HEK293 (cell line): ENCODE results near the gene DCAF7.

Experiments
- CTCF ChIP-seq: fragments of 450-650 bp; formaldehyde crosslinking; IDR thresholded peaks from 2 replicates; pipeline ENCODE4 v1.5.1; 2016; ENCODE audit warnings: missing biosample characterization, missing genetic modification characterization
- ZBTB26 ChIP-seq: fragments of 450-650 bp; formaldehyde crosslinking; optimal IDR thresholded peaks from 2 replicates; pipeline ENCODE3; 2016; ENCODE audit warnings: missing biosample characterization, mild to moderate bottlenecking, missing genetic modification characterization
- ZNF175 ChIP-seq: fragments of 450-650 bp; formaldehyde crosslinking; IDR thresholded peaks from 2 replicates; pipeline ENCODE4 v1.5.1; 2016; ENCODE audit warnings: missing biosample characterization, missing genetic modification characterization
- ZNF223 ChIP-seq: fragments of 450-650 bp; formaldehyde crosslinking; IDR thresholded peaks from 2 replicates; pipeline ENCODE4 v1.5.1; 2016; ENCODE audit warnings: missing biosample characterization, missing genetic modification characterization
- ZNF548 ChIP-seq: fragments of 450-650 bp; formaldehyde crosslinking; IDR thresholded peaks from 2 replicates; pipeline ENCODE4 v1.5.1; 2016; ENCODE audit warnings: missing biosample characterization, missing genetic modification characterization
- TF ChIP-seq, protein P1 (sequence below): fragments of 450-650 bp; formaldehyde crosslinking; IDR thresholded peaks from 2 replicates; pipeline ENCODE4 v1.5.1; 2016; ENCODE audit warnings: missing biosample characterization, missing genetic modification characterization
- TF ChIP-seq, protein P2 (sequence below): fragments of 450-650 bp; formaldehyde crosslinking; IDR thresholded peaks from 2 replicates; pipeline ENCODE4 v1.5.1; 2016; ENCODE audit warnings: missing biosample characterization, missing genetic modification characterization

- TF ChIP-seq, protein P1, sequence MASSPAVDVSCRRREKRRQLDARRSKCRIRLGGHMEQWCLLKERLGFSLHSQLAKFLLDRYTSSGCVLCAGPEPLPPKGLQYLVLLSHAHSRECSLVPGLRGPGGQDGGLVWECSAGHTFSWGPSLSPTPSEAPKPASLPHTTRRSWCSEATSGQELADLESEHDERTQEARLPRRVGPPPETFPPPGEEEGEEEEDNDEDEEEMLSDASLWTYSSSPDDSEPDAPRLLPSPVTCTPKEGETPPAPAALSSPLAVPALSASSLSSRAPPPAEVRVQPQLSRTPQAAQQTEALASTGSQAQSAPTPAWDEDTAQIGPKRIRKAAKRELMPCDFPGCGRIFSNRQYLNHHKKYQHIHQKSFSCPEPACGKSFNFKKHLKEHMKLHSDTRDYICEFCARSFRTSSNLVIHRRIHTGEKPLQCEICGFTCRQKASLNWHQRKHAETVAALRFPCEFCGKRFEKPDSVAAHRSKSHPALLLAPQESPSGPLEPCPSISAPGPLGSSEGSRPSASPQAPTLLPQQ (tag by site-specific recombination), result no peak
- TF ChIP-seq ZNF223 (tag by site-specific recombination) (no peak), ZNF175 (no peak), CTCF (tag by site-specific recombination) (no peak), ZNF548 (no peak), ZBTB26 (tag by site-specific recombination) (no peak)
- TF ChIP-seq, protein P2, sequence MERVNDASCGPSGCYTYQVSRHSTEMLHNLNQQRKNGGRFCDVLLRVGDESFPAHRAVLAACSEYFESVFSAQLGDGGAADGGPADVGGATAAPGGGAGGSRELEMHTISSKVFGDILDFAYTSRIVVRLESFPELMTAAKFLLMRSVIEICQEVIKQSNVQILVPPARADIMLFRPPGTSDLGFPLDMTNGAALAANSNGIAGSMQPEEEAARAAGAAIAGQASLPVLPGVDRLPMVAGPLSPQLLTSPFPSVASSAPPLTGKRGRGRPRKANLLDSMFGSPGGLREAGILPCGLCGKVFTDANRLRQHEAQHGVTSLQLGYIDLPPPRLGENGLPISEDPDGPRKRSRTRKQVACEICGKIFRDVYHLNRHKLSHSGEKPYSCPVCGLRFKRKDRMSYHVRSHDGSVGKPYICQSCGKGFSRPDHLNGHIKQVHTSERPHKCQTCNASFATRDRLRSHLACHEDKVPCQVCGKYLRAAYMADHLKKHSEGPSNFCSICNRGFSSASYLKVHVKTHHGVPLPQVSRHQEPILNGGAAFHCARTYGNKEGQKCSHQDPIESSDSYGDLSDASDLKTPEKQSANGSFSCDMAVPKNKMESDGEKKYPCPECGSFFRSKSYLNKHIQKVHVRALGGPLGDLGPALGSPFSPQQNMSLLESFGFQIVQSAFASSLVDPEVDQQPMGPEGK (tag by site-specific recombination), result no peak
Observed at GRCh38 chr17:63500543-63501390, 49.5 kb upstream of the DCAF7 start.
